ENCODE measurements around the gene SYNDIG1. TPM values are rescaled to one million over a fixed set of nuclear protein-coding genes. Genes with fewer than 3 reads are reported as not detected.
A peak's percentile ranks its signal among the peaks of the same experiment; 100 is the strongest.

The SYNDIG1 gene
- not detected for total RNA-seq
- polyA plus RNA-seq: not detected

- ChIA-PET POLR2A (no interaction called here), CTCF (no interaction called here)
- no peaks in the 10 kb centered on the region for H3K9me3 ChIP-seq (ENCODE audit: low read length)
- DNase-seq: no peak
- H3K4me3 ChIP-seq (ENCODE audit: low read length): no peak within 1 kb of the TSS
- Mint-ChIP-seq H3K4me3 (peak within 1 kb of the TSS in 1 of 7 donors; percentile 23), H3K36me3 (no peaks in the 10 kb centered on the region), H3K27ac (no peak within 1 kb of the TSS), H3K9me3 (no peaks in the 10 kb centered on the region), H3K4me1 (no peaks in the 10 kb centered on the region), H3K27me3 (peaks cover 23 to 49% of the 10 kb centered on the region in 2 donors)
- H3K4me1 ChIP-seq (ENCODE audit: insufficient read depth, low read length): no peaks in the 10 kb centered on the region
- no peaks in the 10 kb centered on the region for H3K36me3 ChIP-seq (ENCODE audit: insufficient read depth, low read length)
- no peak within 1 kb of the TSS for H3K27ac ChIP-seq (ENCODE audit: low read depth, low read length)
- H3K27me3 ChIP-seq (ENCODE audit: insufficient read depth, low read length, poor library complexity, severe bottlenecking): peaks cover 6% of the 10 kb centered on the region
Measured at GRCh38 chr20:24469116-24469893, at the start of gene SYNDIG1. SYNDIG1 (plus strand) TSS chr20:24469629; CDS start chr20:24543098, 73,469 bp downstream.

DNA sequence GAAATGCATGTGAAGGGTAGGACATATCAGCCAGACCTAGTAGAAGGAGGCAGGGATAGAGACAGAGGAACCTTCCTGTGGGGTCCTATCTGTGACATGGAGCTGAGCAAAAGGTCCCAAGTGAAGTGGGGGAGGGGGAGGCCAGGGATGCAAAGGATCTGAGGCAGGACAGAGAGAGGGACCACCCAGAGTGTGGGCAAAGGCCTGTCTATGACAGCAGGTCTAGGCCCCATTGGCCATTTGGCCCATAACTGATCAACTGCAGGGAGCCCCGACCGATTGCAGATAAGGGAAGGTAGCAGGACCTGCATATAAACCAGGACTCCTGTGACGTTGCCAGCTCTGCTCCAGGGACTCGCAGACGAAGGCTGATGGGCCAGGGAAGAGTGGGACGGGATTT lies 49.6 kb upstream of the SYNDIG1 start:
- no peaks in the 10 kb centered on the region for H3K36me3 ChIP-seq (ENCODE audit: insufficient read depth, low read length)
- peaks cover 4 to 5% of the 10 kb centered on the region in 2 donors for H3K27me3 Mint-ChIP-seq
- no peaks in the 10 kb centered on the region for H3K36me3 Mint-ChIP-seq
- no peak overlapping the region for H3K27ac ChIP-seq (ENCODE audit: low read depth, low read length)
- no peaks in the 10 kb centered on the region for H3K9me3 ChIP-seq (ENCODE audit: low read length)
- ChIA-PET POLR2A (no interaction called here), CTCF (no interaction called here)
- no peak overlapping the region for H3K4me3 ChIP-seq (ENCODE audit: low read length)
- H3K4me1 Mint-ChIP-seq: no peaks in the 10 kb centered on the region
- no peak for DNase-seq
- H3K27me3 ChIP-seq (ENCODE audit: insufficient read depth, low read length, poor library complexity, severe bottlenecking): no peaks in the 10 kb centered on the region
- peaks cover 6 to 16% (median 14%) of the 10 kb centered on the region in 5 donors for H3K9me3 Mint-ChIP-seq
- no peak overlapping the region for H3K27ac Mint-ChIP-seq
- H3K4me1 ChIP-seq (ENCODE audit: insufficient read depth, low read length): no peaks in the 10 kb centered on the region
- no peak overlapping the region for H3K4me3 Mint-ChIP-seq

GRCh38 chr20:24420567-24420966 lies 48.9 kb upstream of the SYNDIG1 start:
- H3K9me3 ChIP-seq (ENCODE audit: low read length): no peaks in the 10 kb centered on the region
- no peaks in the 10 kb centered on the region for H3K36me3 ChIP-seq (ENCODE audit: insufficient read depth, low read length)
- ChIA-PET POLR2A (no interaction called here), CTCF (no interaction called here)
- H3K4me3 ChIP-seq (ENCODE audit: low read length): no peak overlapping the region
- H3K36me3 Mint-ChIP-seq: no peaks in the 10 kb centered on the region
- peaks cover 6 to 11% (median 10%) of the 10 kb centered on the region in 5 donors for H3K9me3 Mint-ChIP-seq
- H3K27me3 Mint-ChIP-seq: peaks cover 4 to 5% of the 10 kb centered on the region in 2 donors
- H3K27ac ChIP-seq (ENCODE audit: low read depth, low read length): no peak overlapping the region
- no peaks in the 10 kb centered on the region for H3K4me1 Mint-ChIP-seq
- H3K4me1 ChIP-seq (ENCODE audit: insufficient read depth, low read length): no peaks in the 10 kb centered on the region
- no peaks in the 10 kb centered on the region for H3K27me3 ChIP-seq (ENCODE audit: insufficient read depth, low read length, poor library complexity, severe bottlenecking)
- DNase-seq: no peak
- H3K4me3 Mint-ChIP-seq: no peak overlapping the region
- H3K27ac Mint-ChIP-seq: no peak overlapping the region

- no peaks in the 10 kb centered on the region for H3K9me3 ChIP-seq (ENCODE audit: low read length)
- Mint-ChIP-seq H3K27ac (no peak overlapping the region), H3K27me3 (peaks cover 4 to 5% of the 10 kb centered on the region in 2 donors), H3K36me3 (no peaks in the 10 kb centered on the region), H3K4me3 (no peak overlapping the region), H3K9me3 (peaks cover 4 to 6% (median 6%) of the 10 kb centered on the region in 5 donors), H3K4me1 (no peaks in the 10 kb centered on the region)
- H3K27me3 ChIP-seq (ENCODE audit: insufficient read depth, low read length, poor library complexity, severe bottlenecking): no peaks in the 10 kb centered on the region
- no peak overlapping the region for H3K27ac ChIP-seq (ENCODE audit: low read depth, low read length)
- H3K4me3 ChIP-seq (ENCODE audit: low read length): no peak overlapping the region
- no peak for DNase-seq
- POLR2A ChIA-PET: no interaction called here
- CTCF ChIA-PET: no interaction called here
- H3K36me3 ChIP-seq (ENCODE audit: insufficient read depth, low read length): no peaks in the 10 kb centered on the region
- no peaks in the 10 kb centered on the region for H3K4me1 ChIP-seq (ENCODE audit: insufficient read depth, low read length)
Measured at GRCh38 chr20:24421071-24421470, 48.4 kb upstream of the SYNDIG1 start.

DNA sequence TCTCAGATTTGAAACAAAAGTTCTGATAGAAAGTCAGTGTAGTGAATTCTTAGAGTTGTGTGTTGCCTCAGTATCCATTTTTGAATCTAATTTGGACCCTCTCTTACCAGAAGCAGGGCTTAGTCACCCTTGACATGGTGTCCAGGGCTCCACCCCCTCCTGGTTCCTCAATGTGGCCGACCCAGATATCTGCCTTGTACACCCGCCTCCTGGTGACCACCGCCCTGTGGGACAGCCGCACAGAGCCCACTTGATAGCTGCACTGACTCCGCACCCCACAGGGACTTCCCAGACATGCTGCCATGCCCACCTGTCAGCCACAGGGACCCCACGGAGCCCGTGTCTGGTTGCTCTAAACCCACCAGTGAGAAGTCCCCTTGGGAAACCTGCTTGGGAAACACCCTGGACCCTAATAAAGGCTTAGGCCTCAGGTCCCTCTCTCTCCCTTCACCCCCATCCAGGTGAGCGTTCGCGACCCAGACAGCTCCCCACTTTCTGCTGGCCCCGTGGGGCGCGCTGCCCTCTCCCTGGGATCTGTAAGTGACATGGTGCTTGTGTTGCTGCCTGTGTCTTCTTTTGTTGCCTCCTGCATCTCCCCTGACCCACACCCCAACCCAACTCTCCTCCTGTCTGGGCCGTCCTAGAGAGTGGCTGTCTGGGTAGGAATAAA lies 47.2 kb upstream of the SYNDIG1 start:
- ChIA-PET CTCF (no interaction called here), POLR2A (no interaction called here)
- no peak overlapping the region for H3K4me3 Mint-ChIP-seq

DNA sequence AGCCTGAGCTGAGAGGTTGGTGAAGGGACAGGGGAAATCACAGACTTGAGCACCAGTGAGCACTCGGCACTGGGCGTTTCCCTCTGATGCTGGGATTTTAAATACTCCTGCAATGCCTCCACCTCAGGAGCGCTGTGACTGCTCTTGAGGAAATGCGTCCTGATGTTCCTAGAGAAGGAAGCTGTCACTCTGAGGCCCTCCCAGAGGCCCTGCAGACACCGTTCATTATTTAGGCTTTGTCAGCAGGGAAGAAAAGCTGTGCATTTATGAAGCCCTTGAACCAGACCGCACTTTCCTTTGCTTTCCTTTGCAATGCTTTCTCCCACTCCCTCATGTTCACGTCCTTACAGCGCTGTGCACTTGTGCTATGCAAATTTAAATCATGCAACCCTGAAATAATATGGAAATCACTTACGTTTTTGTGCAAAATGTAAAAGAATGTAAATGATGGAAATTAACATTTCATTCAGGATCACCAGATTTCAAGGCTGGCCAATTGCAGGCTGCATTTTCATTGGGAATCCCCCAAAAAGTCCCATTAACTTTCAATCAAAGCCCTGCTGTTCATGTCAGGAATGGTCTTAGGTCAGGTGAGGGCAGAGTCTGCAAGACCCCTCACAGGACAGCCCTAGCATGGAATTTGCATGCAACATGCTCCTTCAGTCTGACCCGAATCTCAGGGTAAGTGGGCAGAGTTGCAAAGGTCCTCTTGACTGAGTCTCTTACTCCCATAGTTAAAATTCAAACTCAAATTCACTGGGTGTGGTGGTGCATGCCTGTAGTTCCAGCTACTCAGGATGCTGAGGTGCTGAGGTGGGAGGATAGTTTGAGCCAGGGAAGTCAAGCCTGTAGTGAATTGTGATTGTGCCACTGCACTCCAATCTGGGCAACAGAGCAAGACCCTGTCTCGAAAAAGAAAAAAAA lies 45.8 kb upstream of the SYNDIG1 start:
- H3K9me3 Mint-ChIP-seq: peaks cover 0 to 4% (median 0%) of the 10 kb centered on the region in 5 donors
- H3K36me3 Mint-ChIP-seq: no peaks in the 10 kb centered on the region
- ChIA-PET CTCF (no interaction called here), POLR2A (no interaction called here)
- H3K27me3 Mint-ChIP-seq: peaks cover 6 to 9% of the 10 kb centered on the region in 2 donors
- no peak for DNase-seq
- H3K4me3 Mint-ChIP-seq: no peak overlapping the region
- no peaks in the 10 kb centered on the region for H3K9me3 ChIP-seq (ENCODE audit: low read length)
- H3K4me3 ChIP-seq (ENCODE audit: low read length): no peak overlapping the region
- no peak overlapping the region for H3K27ac ChIP-seq (ENCODE audit: low read depth, low read length)
- H3K27ac Mint-ChIP-seq: no peak overlapping the region
- H3K36me3 ChIP-seq (ENCODE audit: insufficient read depth, low read length): no peaks in the 10 kb centered on the region
- no peaks in the 10 kb centered on the region for H3K4me1 Mint-ChIP-seq
- H3K4me1 ChIP-seq (ENCODE audit: insufficient read depth, low read length): no peaks in the 10 kb centered on the region
- no peaks in the 10 kb centered on the region for H3K27me3 ChIP-seq (ENCODE audit: insufficient read depth, low read length, poor library complexity, severe bottlenecking)

More for the DNA sequence above, 47.2 kb upstream of the SYNDIG1 start:
- H3K4me1 ChIP-seq (ENCODE audit: insufficient read depth, low read length): no peaks in the 10 kb centered on the region
- H3K4me3 ChIP-seq (ENCODE audit: low read length): no peak overlapping the region
- Mint-ChIP-seq H3K4me1 (no peaks in the 10 kb centered on the region), H3K9me3 (peaks cover 0 to 3% (median 0%) of the 10 kb centered on the region in 5 donors), H3K36me3 (no peaks in the 10 kb centered on the region), H3K27ac (no peak overlapping the region), H3K27me3 (peaks cover 4 to 5% of the 10 kb centered on the region in 2 donors)
- no peak for DNase-seq
- no peaks in the 10 kb centered on the region for H3K27me3 ChIP-seq (ENCODE audit: insufficient read depth, low read length, poor library complexity, severe bottlenecking)
- no peak overlapping the region for H3K27ac ChIP-seq (ENCODE audit: low read depth, low read length)
- no peaks in the 10 kb centered on the region for H3K36me3 ChIP-seq (ENCODE audit: insufficient read depth, low read length)
- no peaks in the 10 kb centered on the region for H3K9me3 ChIP-seq (ENCODE audit: low read length)

DNA sequence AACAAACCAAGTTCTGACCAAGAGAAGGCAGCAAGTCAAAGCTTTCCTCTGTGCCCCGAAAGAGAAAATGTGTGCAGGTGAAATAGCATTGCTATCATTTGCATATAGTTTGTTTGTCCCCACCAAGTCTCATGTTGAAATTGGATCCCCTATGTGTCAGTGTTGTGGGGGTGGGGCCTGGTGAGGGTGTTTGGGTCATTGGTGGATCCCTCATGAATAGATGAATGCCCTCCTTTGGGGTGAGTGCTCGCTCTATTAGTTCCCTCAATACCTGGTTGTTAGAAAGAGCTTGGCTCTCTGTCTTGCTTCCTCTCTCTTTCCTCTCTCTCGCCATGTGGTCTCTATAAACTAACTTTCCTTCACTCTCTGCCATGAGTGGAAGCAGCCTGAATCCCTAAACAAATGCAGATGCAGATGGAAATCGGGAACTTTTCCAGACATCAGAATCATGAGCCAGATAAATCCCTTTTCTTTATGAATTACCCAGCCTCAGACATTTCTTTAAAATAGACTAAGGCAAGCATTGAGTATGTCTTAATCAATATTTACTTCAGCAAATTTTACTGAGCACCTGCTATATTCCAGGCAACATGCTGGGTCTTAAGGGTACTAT lies 43.8 kb upstream of the SYNDIG1 start:
- H3K9me3 ChIP-seq (ENCODE audit: low read length): no peaks in the 10 kb centered on the region

More for the DNA sequence above, 43.8 kb upstream of the SYNDIG1 start:
- Mint-ChIP-seq H3K27ac (no peak overlapping the region), H3K4me3 (no peak overlapping the region), H3K27me3 (peaks cover 9 to 13% of the 10 kb centered on the region in 2 donors), H3K4me1 (no peaks in the 10 kb centered on the region), H3K9me3 (peaks cover 0 to 6% (median 0%) of the 10 kb centered on the region in 5 donors), H3K36me3 (no peaks in the 10 kb centered on the region)
- CTCF ChIA-PET: no interaction called here
- H3K4me3 ChIP-seq (ENCODE audit: low read length): no peak overlapping the region
- no peaks in the 10 kb centered on the region for H3K4me1 ChIP-seq (ENCODE audit: insufficient read depth, low read length)
- no peak overlapping the region for H3K27ac ChIP-seq (ENCODE audit: low read depth, low read length)
- H3K27me3 ChIP-seq (ENCODE audit: insufficient read depth, low read length, poor library complexity, severe bottlenecking): no peaks in the 10 kb centered on the region
- POLR2A ChIA-PET: no interaction called here
- no peak for DNase-seq
- H3K36me3 ChIP-seq (ENCODE audit: insufficient read depth, low read length): no peaks in the 10 kb centered on the region
